Hematopoietic multipotent progenitor cell treated with erythropoietin and hydrocortisone succinate and interleukin-3 and kit ligand, for 4 days (in vitro differentiated cells): ENCODE measurements around the gene DBNDD2.

Experiments used
- DNase-seq: peaks from one replicate; pipeline ENCODE4 v3.0.0-alpha.2; 2015

Gene DBNDD2

GRCh38 chr20:45387274-45387673, 20.8 kb upstream of the DBNDD2 start:
- DNase-seq: no peak

DNA sequence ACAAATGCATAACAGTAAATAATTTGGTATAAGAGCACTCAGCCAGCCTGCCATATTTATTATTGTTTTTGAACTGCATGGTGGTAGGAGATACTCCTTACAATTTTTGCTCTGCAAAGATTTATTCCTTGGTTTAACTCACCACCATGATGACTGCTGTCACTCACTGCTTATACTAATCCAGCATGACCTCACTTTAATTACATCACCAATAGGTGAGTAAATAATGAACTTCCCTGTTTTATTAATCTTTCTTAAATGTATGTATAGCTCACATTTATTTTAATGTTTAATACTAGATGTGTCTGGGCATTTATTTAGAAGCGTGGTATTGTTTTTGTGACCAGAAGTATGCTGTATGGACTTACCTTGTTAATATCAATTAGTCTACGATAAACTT, 17.2 kb upstream of the DBNDD2 start:
- no peak for DNase-seq

DNA sequence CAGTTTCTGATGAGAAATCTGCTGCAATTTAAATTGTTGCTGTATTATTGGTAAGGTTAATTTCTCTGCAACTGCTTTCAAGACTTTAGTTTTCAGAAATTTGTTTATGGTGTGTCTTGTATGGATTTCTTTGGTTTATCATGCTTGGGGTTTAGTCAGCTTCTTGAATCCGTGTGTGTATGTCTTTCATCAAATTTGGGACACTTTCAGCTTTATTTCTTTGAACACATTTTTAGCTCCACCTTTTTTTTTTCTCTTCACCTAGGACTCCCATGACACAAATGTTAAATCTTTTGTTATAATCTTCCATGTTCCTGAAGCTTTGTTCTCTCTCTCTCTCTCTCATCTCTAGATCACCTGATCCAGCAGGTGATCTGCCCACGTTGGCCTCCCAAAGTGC, 16.5 kb upstream of the DBNDD2 start:
- no peak for DNase-seq

- DNase-seq: no peak
Measured at GRCh38 chr20:45392733-45393132, 15.4 kb upstream of the DBNDD2 start.

GRCh38 chr20:45394221-45395113, 13.6 kb upstream of the DBNDD2 start:
- no peak for DNase-seq

DNA sequence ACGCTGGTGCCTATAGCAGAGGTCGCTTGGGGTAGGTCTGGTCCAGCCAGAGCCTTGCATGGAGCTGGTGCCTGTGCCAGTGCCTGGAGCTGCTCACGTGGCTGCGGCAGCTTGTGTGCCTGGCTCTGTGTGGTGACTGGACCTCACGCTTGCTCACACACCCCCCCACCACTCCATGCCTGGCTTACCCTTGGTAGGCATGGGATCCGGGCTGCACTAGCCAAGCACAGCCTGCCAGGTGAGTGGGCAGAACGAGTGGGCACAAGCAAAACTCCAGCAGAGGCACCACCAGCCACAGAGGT, 13.0 kb upstream of the DBNDD2 start:
- DNase-seq: no peak

GRCh38 chr20:45399018-45399417, 9.1 kb upstream of the DBNDD2 start:
- no peak for DNase-seq

- no peak for DNase-seq
Measured at GRCh38 chr20:45400346-45401031, 7.6 kb upstream of the DBNDD2 start.

DNA sequence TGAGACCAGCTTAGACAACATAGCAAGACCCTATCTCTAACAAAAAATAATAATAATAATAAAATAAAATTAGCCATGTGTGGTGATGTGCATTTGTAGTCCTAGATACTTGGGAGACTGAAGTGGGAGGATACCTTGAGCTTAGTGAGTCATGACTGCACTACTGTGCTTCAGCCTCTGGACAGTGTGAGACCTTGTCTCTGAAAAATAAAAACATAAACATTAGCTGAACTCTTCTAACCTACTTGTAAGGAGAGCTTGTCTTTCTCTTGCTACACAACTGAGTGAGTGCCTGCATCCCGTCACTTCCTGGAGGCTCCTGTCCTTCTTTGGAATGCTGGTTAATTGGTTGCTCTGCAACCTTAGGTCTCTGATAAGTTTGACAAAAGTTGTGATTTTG, 5.1 kb upstream of the DBNDD2 start:
- no peak for DNase-seq

DNA sequence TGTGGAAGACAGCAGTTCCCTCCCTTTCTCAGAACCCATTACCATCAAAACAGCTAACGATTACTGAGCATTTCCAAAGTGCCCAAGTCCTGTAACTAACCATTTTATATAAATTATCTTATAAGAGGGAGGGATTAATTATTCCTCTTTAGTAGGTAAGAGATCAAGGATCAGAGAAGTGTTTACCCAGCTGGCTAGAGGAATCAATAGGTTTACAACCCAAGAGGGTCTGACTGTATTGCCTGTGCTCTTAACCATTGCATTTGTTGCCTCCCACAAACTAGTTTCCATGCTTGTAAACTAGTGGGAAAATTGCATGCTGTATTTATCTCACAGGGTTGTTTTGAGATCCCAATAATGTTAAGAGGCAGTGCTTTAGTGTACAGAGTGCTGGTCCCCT, 3.7 kb upstream of the DBNDD2 start:
- no peak for DNase-seq

DNA sequence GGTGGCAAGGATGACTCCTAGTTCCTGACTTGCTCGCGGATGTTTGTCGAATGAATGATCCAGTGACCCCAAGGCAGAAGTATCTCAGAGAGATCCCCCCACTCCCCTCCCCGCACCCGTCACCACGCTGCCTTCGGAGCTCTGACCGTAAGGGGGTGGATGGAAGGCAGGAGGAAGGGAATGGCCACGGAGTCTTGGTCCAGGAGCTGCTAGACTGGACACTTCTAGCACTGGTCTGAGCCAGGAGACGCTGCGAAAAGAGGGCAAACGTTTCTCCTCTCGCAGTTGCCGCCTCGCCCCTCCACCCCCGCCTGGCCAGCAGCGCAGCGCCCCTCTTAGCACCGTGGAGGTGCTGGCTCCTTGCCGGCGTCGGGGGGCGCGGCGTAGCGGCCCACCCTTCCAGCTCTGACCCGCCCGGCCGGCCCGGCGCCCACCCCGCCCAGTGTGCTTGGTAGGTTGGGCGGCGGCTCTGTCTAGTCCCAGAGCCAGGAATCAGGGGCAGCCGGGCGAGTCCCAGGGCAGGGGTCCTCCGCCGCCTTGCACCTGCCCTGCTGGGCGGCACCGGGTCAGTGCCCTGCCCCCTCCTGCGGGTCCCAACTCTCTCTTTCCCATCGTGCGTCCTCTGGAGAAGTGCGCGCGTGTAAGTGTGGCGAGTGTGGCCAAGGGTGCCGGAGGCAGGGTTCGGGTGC, 2.4 kb upstream of the DBNDD2 start:
- DNase-seq: peak; percentile 20

DNA sequence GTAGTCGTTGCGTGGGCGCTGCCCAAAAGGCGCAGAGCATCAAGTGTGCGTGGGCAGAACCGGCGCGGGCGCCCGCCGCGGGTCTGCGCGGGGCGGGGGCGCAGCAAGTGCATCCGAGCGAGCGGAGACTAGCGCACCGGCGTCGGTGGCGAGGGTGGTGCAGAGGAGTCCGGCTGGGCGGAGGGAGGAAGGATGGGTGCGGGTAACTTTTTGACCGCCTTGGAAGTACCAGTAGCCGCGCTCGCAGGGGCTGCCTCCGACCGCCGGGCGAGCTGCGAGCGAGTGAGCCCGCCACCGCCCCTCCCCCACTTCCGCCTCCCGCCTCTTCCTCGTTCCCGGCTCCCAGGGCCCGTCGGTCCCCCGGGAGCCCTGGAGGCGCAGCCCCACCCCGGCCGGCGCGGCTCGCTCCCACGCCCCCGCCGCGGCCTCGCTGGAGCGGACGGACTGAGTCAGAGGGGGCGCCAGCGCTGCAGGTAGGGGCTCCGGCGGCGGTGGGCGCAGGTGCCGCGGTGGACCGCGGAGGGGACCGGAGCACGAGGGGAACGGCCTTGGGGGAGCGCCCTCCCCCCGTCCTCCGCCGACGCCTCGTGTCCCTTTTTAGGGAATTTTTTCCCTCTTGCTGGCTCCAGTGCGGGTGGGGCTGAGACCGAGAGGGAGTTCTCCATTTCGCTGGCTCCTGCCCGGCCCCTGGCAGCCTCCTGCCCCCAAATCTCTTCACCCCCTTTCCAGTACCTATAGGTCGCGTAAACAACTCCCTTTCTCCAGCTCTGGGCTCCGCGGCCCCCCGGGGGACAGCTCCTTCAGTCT, 1.6 kb upstream of the DBNDD2 start:
- DNase-seq: peak; percentile 56

- DNase-seq: no peak
Measured at GRCh38 chr20:45407067-45407745, 883 bp upstream of the DBNDD2 start.

DNA sequence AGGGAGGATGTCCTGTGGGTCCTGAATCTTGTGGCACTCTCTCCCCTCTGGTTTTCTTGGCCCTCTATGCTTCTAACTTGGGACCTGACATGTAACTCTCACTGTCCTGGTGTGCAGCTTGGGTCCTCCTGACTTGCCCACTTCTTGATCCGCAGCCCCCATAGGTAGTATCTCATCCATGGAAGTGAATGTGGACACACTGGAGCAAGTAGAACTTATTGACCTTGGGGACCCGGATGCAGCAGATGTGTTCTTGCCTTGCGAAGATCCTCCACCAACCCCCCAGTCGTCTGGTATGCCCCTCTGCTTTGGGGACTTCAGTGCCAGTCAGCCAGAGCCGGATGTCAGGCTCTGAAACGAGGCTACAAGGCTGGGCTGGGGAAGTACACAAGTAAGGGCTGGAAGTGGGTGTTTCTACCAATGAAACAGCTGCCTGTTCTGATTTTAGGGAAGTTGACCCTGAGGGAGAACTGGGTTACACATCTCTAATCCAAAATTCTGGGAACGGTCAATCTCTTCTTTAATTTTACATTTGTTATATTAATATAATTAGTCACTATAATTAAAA, 641 bp downstream of the DBNDD2 start:
- DNase-seq: peak; percentile 61

- no peak for DNase-seq
Measured at GRCh38 chr20:45409521-45410272, 1.6 kb downstream of the DBNDD2 start.

- DNase-seq: no peak
Measured at GRCh38 chr20:45410887-45411286, 2.8 kb downstream of the DBNDD2 start.

- no peak for DNase-seq
Measured at GRCh38 chr20:45412653-45413052, 4.6 kb downstream of the DBNDD2 start.

DNA sequence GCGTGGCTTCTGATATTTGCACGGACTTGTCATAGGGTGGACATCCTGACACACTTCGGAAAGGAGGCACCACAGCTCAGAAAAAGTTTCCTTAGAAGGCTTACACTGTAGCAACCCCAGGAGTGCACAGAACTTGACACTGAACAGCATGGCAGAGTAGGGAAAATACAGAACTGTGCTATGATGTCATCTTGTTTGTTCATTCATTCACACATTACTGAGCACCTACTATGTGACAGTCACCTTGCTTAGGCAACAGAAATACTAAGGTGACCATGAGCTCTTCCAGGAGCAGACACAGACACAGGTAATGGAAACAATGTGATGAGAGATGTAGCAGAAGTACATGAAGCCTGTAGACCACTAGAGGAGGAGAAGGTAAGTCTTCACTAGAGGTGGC, 5.4 kb downstream of the DBNDD2 start:
- DNase-seq: no peak

DNA sequence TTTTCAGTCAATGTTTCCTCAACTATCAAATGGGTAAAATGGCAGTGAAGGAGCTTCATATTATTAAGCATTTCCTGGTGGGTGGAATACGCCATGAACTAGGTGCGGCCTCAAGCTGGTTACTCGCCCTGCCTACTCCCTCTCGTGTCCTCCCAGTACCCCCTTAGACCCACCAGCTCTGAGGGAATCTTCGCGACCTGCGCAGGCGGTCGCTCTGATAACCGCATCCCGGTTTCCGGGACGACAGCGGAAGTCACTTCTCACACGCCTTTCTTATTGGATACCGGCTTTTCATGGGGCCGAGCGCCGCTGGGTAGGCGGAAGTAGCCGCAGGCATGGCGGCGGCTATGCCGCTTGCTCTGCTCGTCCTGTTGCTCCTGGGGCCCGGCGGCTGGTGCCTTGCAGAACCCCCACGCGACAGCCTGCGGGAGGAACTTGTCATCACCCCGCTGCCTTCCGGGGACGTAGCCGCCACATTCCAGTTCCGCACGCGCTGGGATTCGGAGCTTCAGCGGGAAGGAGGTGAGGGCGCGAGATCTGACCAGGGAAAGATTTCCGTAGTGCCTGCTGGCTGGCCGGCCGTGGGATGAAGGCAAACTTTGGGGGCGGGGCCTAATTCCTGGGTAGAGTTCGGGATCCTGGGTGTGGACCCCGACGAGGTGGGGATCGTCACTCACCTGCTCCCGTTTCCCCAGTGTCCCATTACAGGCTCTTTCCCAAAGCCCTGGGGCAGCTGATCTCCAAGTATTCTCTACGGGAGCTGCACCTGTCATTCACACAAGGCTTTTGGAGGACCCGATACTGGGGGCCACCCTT, 7.9 kb downstream of the DBNDD2 start, which contains the start of gene PIGT:
TSS of gene PIGT (plus strand) at position 320 of the 816 bp plus-strand sequence. CDS start at position 336, 16 bp downstream.
- peak; percentile 97 for DNase-seq

DNA sequence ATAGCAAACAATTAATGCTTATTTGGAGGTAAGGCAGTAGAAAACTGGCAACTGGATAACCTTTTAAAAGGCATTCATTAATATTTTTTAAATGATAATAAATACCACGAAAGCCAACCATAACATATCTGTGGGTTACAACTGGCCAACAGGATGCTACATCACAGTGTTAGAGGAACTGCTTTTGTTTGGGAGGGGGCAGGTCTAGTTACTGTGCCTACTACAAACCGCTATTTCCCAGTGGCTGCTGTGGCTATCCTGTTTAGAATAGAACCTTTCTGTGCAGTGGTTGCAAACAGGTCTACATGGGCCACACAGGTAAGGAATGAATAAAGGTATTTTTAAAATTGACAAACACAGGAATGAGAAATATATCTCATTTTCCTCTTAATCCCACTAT, 8.8 kb downstream of the DBNDD2 start:
- peak; percentile 61 for DNase-seq
